DND-41 (cell line): Measurements from ENCODE around the gene TMEM11.

ENCODE experiments used
- ATAC-seq: fragments of 200-7000 bp; cut with Tn5 transposase; 3 replicates; pipeline ENCODE4 v1.9.1; 2021; ENCODE audit warnings: low read depth; ENCODE audit not compliant: insufficient read depth
- DNase-seq: peaks from one replicate; pipeline ENCODE4 v3.0.0-alpha.2; 2020
- H2AFZ ChIP-seq: 2 replicates; pipeline ENCODE4 v1.6.0; 2012; ENCODE audit warnings: low read depth, low read length
- H3K27ac ChIP-seq: 2 replicates; pipeline ENCODE4 v1.5.1; 2012; ENCODE audit warnings: low read length, inconsistent platforms
- H3K27me3 ChIP-seq: fragments of 200-600 bp; sonication (generic); 2 replicates; pipeline ENCODE4 v1.6.0; 2012; ENCODE audit warnings: low read length, mild to moderate bottlenecking, inconsistent platforms; ENCODE audit not compliant: insufficient read depth, poor library complexity
- H3K36me3 ChIP-seq: 2 replicates; pipeline ENCODE4 v1.5.1; 2012; ENCODE audit warnings: low read length, inconsistent platforms; ENCODE audit not compliant: insufficient read depth
- H3K4me1 ChIP-seq: 2 replicates; pipeline ENCODE4 v1.5.1; 2012; ENCODE audit warnings: mild to moderate bottlenecking, low read length; ENCODE audit not compliant: insufficient read depth
- H3K4me2 ChIP-seq: 2 replicates; pipeline ENCODE4 v1.6.0; 2012; ENCODE audit warnings: mild to moderate bottlenecking, moderate library complexity, low read length, inconsistent platforms; ENCODE audit not compliant: insufficient read depth
- H3K4me3 ChIP-seq, 2 experiments: fragments of 200-600 bp in 1 of 2; shearing (Covaris generic) in 1 of 2; 2 replicates each; pipeline ENCODE4 v1.5.1; 2012 to 2016; ENCODE audit warnings: inconsistent platforms in 2 of 2, low read length in 2 of 2, mild to moderate bottlenecking in 2 of 2, low read depth in 1 of 2, moderate library complexity in 1 of 2
- H3K79me2 ChIP-seq: 2 replicates; pipeline ENCODE4 v1.6.0; 2012; ENCODE audit warnings: low read length, inconsistent platforms; ENCODE audit not compliant: insufficient read depth
- H3K9ac ChIP-seq: 2 replicates; pipeline ENCODE4 v1.6.0; 2012; ENCODE audit warnings: low read depth, mild to moderate bottlenecking, inconsistent platforms, low read length, moderate library complexity
- H3K9me3 ChIP-seq: 2 replicates; pipeline ENCODE4 v1.5.1; 2012; ENCODE audit warnings: low read length, moderate library complexity, mild to moderate bottlenecking, inconsistent platforms; ENCODE audit not compliant: insufficient read depth, severe bottlenecking
- H4K20me1 ChIP-seq: 2 replicates; pipeline ENCODE4 v1.6.0; 2012; ENCODE audit warnings: low read length; ENCODE audit not compliant: insufficient read depth
- EZH2 ChIP-seq: IDR thresholded peaks from 3 replicates; pipeline ENCODE4 v1.6.1; 2012; ENCODE audit warnings: borderline replicate concordance, low read depth, mild to moderate bottlenecking, moderate library complexity, low read length, inconsistent platforms; ENCODE audit not compliant: severe bottlenecking
- TF ChIP-seq, protein P1 (sequence below): IDR thresholded peaks from 2 replicates; pipeline ENCODE4 v1.5.1; 2012; ENCODE audit warnings: borderline replicate concordance, low read length, moderate library complexity, mild to moderate bottlenecking; ENCODE audit not compliant: poor library complexity, severe bottlenecking; ENCODE audit errors: extremely low read depth

The TMEM11 gene

DNA sequence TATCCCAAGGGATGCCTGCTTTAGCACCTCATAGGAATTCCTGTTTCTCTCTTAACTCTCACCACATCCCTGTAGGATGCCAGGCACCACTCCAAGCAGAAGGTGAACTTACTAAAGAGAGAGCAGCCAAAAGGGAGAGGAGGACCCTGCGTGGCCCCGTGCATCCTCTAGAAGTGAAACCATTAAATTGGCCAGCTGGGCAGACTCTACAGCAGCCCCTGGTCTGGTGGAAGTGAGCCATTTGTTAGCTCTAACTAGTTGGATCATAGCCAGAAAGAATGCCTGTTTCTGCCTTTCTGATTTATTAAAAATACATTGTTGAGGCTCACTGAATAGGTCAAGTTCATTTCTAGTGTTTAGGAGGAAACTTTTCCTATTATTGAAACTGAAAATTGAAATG lies 22.3 kb downstream of the TMEM11 start:
- H3K4me1 ChIP-seq: no peaks in the 10 kb centered on the region
- TF ChIP-seq, protein P1, sequence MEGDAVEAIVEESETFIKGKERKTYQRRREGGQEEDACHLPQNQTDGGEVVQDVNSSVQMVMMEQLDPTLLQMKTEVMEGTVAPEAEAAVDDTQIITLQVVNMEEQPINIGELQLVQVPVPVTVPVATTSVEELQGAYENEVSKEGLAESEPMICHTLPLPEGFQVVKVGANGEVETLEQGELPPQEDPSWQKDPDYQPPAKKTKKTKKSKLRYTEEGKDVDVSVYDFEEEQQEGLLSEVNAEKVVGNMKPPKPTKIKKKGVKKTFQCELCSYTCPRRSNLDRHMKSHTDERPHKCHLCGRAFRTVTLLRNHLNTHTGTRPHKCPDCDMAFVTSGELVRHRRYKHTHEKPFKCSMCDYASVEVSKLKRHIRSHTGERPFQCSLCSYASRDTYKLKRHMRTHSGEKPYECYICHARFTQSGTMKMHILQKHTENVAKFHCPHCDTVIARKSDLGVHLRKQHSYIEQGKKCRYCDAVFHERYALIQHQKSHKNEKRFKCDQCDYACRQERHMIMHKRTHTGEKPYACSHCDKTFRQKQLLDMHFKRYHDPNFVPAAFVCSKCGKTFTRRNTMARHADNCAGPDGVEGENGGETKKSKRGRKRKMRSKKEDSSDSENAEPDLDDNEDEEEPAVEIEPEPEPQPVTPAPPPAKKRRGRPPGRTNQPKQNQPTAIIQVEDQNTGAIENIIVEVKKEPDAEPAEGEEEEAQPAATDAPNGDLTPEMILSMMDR: no peak
- no peak for TF ChIP-seq EZH2
- no peaks in the 10 kb centered on the region for H3K9me3 ChIP-seq
- no peak overlapping the region for H3K27ac ChIP-seq
- peaks cover 41% of the 10 kb centered on the region for H3K36me3 ChIP-seq
- ATAC-seq (no peak), DNase-seq (no peak)
- no peaks in the 10 kb centered on the region for H3K27me3 ChIP-seq
- no peaks in the 10 kb centered on the region for H3K79me2 ChIP-seq
- no peak overlapping the region for H2AFZ ChIP-seq
- H3K9ac ChIP-seq: no peak overlapping the region
- no peak overlapping the region for H3K4me2 ChIP-seq
- H3K4me3 ChIP-seq: no peak overlapping the region
- H4K20me1 ChIP-seq: peaks cover 17% of the 10 kb centered on the region

DNA sequence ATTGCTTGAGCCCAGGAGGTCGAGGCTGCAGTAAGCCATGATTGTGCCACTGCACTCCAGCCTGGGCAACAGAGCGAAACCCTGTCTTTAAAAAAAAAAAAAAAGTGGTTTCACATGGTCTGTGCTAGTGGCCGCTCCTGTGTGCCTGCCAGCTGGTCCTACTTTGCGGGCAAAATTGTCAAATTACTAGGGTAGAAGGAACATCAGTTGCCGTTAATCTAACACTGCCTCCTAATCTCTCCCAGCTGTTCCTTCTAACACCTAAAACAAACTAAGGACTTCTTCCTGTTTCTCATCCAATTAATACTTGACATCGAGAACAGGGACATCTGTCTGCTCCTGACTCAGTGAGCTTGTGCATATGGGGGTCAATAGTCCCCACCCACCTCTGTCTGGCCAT lies 23.9 kb downstream of the TMEM11 start:
- Histone ChIP-seq H3K4me1 (no peaks in the 10 kb centered on the region), H3K9ac (no peak overlapping the region), H3K79me2 (no peaks in the 10 kb centered on the region), H4K20me1 (peaks cover 3% of the 10 kb centered on the region; the same call in 1 of the 2 replicates), H3K27ac (no peak overlapping the region), H3K27me3 (no peaks in the 10 kb centered on the region), H3K9me3 (no peaks in the 10 kb centered on the region), H2AFZ (no peak overlapping the region), H3K4me2 (no peak overlapping the region), H3K4me3 (no peak overlapping the region), H3K36me3 (peaks cover 44% of the 10 kb centered on the region)
- TF ChIP-seq, protein P1: no peak
- TF ChIP-seq EZH2: no peak
- ATAC-seq (no peak), DNase-seq (no peak)

DNA sequence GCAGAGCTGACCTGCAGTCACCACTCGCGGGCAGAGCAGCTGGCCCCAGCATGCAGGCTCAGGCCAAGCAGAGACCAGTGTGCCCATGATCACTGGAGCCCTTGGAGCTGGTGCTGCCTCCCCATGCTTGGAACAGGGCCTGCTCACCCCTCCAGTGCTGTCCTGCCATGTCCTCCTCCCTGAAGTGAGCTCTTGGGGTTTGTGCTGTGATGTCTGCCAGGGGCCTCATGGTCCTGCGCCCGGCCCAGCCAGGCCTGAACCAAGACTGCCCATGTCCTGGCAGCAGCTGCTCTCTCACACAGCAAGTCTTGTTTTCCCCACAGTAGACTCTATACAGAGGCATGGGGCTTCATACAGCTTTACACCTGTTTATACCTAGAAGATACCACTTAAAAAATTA lies 24.6 kb downstream of the TMEM11 start:
- H3K36me3 ChIP-seq: peaks cover 51% of the 10 kb centered on the region
- peaks cover 3% of the 10 kb centered on the region; the same call in 1 of the 2 replicates for H4K20me1 ChIP-seq
- H3K4me1 ChIP-seq: no peaks in the 10 kb centered on the region
- DNase-seq: no peak
- H3K27me3 ChIP-seq: no peaks in the 10 kb centered on the region
- H3K9ac ChIP-seq: no peak overlapping the region
- ATAC-seq: no peak
- H3K79me2 ChIP-seq: no peaks in the 10 kb centered on the region
- H3K4me3 ChIP-seq: no peak overlapping the region
- TF ChIP-seq EZH2: no peak
- TF ChIP-seq, protein P1: no peak
- no peak overlapping the region for H3K27ac ChIP-seq
- H3K4me2 ChIP-seq: no peak overlapping the region
- no peaks in the 10 kb centered on the region for H3K9me3 ChIP-seq
- no peak overlapping the region for H2AFZ ChIP-seq
